HG03097 (cell line): ENCODE results near the gene IL4I1.

ENCODE experiments used
- ATAC-seq: cut with Tn5 transposase; IDR thresholded peaks from one replicate; pipeline ENCODE4 v1.9.1; 2021; ENCODE audit not compliant: unreplicated experiment, low FRiP score

IL4I1 gene

DNA sequence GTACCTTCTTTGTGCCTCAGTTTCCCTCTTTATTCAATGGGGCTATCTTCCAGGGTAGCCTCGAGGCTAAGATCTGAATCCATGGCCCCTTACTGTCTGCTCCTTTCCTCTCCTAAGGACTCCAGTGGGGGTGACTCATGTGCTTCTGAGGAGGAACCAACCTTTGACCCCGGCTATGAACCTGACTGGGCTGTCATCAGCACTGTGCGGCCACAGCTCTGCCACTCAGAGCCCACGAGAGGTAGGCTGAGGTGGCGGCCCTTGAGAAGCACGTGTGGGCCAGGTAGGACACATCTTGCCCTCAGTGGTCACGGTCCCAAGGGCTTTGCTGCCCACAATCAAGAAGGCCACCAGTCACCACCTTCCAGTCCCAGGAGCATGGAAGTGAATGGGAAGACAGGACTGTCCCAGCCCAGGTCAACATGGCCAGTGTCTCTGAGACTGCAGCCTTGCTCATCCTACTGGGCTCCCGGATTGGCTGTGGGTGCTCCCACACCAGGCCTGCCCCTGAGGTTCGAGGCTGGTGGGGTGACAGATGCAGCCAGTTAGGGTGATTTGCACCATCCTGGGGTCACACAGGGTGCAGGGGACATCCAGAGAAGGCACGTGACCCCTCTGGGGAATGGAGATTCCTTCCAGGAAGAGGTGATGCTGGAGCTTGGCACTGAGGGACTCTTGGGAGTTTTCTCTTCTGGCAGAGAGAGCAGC, 16.4 kb downstream of the IL4I1 start:
- no peak for ATAC-seq

DNA sequence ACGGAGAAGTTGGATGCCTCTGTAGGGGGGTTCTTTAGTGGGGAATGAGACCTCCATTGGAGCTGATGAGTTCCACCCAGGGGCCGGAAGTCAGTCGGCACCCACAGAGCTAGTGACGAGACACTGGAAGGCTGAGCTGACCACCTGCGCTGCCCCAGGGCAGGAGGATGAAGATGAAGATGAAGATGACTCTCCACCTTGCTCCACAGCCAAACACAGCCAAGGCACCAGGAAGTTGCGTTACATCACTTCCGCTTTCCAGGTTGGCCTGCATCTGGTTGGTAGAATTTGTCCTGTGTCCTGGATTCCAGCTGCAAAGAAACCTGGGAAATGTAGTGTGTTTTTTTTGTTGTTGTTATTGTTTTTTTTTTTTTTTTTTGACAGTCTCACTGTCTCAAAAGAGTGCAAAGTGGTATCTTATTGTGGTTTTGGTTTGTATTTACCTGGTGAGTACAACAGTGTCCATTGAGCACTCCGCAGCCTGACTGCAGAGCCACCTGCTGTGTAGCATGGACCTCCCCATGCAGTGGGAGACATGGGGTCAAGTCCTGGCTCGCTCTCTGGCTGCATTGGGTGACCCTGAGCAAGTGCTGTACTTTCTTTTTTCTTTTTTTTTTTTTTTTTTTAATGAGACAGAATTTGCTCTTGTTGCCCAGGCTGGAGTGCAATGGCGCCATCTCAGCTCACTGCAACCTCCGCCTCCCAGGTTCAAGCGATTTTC, 17.3 kb downstream of the IL4I1 start:
- ATAC-seq = no peak

DNA sequence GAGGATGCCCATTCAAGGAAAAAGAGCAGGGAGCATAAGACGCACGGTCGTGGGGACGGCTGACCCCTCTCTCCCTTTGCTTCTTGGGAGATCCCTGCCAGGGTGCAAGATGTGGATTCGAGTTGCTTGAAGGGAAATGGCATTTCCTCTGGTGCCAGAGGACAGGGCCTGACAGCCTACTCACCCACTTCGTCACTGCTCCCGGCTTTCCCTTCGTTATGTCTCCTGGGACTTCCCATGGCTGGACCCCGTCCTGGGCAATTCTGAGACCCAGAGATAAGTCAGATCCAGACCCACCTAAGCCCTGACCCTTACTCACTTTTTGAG, 18.0 kb downstream of the IL4I1 start:
- no peak for ATAC-seq

DNA sequence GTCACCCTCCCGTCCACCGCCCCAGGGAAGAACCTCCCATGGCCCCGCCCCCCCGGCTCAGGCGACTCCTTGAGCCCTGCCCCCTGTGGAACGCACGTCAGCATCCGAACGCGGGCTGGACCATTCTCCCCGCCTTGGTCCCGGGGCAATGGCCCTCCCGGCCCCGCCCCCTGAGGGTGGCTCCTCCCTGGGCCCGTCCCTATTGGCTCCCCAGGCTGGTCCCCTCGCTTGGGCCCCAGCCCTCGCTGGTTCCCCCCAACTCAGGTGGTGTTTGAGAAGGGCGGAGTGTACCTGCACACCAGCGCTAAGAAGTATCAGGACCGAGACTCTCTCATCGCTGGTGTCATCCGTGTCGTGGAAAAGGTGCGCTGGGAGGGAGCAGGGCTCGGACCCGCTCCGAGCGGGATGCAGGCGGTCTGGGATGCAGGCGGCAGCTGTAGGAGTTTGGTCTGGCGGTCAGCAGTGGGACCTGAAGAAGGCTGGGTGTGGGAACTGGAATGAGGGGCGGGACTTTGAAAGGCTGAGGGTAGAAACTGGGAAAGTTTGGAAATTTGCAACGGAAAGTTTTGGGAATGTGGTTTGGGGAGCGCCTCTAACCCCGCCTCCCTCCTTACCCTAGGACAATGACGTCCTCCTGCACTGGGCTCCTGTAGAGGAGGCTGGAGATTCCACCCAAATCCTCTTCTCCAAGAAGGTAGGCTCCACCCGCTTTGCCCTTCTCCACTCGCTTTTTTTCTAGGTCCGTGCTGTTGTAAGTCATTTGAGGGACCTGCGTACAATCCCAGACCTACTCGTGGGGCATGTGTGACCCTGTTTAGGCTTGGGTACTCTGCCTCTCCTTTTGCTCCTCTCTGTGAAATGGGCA, 18.6 kb downstream of the IL4I1 start:
- peak; percentile 34 for ATAC-seq

DNA sequence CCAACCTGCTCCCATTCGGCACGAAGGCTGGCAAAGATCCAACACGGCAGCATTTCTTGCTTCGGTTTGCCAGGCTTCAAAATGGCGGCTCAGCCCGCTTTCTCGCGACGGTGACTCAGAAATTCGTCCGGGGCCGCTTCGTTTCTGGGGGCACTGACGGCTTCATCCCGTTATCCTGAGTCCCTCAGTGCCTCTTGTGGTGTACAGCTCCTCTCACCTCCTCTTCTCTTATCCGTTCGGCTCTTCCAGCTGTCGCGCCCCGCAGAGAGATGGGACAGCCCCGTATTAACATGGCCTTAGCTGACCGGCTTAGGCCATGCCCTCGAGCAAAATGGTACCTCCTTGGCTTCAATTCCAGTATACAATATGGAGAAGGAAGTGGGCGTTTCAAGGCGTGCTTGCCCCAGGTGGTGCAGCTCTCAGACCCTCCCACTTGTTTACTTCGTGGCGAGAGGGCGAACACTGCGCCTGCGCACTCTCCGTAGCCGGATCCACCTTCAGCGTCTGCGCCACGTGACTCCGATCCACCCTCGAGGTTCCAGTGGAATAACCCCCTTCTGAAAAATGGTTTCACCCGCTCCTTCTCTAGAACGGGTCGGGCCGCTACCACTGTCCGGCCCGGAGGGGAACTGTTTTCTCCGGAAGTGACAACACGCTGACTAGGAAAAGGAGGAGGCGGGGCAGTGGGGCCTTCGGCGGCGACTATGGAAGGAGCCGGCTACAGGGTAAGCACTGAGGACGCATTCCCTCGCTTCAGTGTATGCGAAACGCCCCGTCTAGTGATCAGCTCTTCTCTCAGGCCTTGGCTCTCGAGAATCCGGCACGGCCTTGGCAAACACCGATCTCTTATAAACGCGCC, 19.4 kb downstream of the IL4I1 start, which contains the start of the genes AKT1S1 and TBC1D17:
Gene AKT1S1, minus strand, starts transcription at position 336 of the 859 bp plus-strand sequence. CDS start 4,060 bp downstream, outside the sequence.
Gene TBC1D17, plus strand, starts transcription at position 683 of the 859 bp plus-strand sequence. Its CDS starts 22 bp downstream, at position 705.
- ATAC-seq = peak; percentile 59

DNA sequence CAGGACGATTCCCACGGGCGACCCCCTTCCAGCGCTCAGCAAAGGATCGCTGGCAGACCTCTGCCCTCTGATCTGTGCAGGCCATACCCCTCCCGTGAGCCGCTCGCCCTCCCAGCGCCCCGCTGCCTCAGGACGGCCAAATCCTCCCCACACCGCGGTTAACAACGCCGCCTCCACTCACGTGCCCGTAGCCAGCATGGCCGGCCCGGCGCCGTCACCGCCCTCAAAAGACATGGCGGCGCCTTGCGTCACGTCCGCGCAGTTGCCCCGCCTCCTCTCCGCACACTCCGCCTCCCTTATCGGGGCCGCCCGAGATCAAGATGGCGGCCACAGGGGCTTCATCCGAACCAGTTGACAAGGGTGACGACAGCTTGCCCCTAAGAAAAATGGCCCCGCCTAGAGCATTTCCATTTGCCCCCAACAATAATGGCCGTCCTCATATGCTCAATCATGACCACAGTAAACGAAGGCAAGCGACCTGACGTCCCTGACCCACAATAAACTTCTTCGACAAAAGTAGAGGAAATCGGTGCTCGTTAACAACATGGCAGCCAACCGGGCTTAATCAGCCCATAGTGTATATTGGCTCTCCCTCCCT, 20.2 kb downstream of the IL4I1 start:
- peak; percentile 39 for ATAC-seq

DNA sequence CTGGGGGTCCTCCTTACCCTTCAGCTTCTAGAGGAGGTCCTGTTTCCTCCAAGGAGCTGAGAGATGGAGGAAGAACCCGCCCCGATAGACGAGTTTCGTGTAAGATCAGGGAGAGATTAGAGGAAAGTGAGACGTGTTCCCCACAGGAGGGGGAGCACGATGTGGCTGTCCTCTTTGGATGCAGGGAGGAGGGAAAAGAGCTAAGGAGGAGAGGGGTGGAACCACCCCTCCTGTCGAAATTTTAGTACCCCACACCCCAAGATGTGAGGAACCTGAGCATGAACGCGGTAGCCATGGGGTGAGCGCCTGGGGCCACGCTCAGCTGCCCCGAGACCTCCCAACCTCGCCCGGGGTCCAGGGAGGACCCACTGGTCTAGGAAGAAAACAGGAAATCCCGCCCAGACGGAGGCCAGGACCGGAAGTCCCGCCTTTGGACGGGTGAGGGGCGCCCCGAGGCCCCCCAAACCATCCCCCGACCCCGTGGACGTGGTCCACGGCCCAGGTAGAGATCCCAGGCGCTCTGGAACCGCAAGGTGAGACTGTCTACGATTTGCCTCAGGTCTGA, 20.7 kb downstream of the IL4I1 start:
- ATAC-seq = no peak

DNA sequence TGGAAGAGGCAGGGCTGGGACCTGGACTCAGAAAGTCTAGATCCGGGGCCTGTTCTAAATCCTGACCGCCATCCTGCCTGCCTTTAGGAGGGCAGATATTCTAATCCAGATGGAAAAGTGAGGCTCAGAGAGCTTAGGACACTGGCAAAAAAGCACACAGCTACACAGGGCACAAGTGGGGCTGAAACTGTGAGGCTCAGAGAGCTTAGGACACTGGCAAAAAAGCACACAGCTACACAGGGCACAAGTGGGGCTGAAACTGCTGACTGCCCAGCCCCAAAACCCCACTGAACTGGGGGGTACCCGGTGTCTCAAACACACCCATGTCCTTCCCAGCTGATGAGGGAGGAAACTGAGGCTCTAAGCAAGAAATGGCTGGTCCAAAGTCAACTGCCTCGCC, 21.5 kb downstream of the IL4I1 start:
- ATAC-seq = no peak

DNA sequence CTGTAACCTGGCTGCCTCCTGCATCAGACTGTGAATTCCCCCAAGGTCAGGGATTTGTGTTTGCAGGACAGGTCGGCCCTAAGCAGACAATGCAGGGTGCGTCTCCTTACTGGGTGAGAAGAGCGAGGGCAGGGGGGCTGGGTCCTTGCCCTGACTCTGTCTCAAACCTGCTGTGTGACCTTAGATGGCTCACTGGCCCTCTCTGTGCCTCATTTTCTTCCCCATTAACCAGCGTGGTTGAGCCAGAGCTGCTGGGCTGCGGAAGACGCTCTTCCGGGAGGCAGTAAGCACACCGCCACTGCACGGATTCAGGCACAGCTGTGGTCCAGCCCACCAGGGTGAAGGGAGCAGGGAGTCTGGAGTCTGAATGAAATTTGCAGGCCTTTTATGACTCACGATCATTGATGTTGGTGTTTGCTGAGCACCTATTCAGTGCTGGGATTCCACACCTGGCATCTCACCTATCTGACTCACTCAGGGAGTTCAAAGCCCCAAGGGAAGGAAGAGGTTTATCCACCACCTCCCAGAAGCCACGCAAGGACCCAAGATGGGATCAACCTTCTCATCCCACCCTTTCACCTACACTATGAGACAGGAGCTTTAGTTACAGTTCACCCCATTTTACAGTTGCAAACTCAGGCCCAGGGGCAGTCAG, 22.1 kb downstream of the IL4I1 start:
- no peak for ATAC-seq

DNA sequence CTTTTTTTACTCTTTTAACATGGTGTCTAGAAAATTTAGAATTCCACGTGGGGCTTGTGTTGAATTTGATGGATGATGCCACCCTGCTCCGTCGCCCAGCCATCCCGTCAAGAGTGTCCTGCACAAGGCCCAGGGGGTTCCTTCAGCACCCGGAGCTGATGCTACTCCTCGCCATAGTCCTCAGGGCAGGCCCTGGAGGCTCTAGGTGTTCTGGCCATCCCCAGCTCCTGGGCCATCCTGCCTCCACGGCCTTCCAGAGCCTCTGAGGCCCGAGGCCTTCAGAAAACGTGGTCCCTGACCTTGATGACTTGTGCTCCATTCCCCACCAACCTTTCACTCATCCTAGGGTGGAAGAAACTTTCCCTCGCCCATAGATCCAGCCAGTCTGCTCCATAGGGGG, 22.9 kb downstream of the IL4I1 start:
- no peak for ATAC-seq

DNA sequence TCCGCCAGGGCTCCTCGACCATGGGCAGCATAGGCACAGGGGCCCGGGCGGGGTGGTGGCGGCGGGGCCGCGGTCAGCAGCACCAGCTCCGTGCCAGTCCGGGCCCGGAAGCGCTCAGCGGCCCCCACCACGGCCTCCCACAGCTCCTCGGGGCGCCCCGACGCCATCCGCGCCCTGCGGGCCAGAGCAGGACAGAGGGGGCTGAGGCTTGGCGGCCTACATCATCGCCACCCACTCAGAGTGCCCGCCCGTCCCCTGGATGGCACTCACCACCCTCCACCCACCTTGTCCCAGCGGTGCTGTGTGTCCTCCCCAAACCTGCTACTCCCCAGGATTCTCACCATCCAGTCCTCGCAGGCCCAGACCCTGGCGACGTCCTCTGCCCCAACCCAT, 23.6 kb downstream of the IL4I1 start:
- no peak for ATAC-seq

DNA sequence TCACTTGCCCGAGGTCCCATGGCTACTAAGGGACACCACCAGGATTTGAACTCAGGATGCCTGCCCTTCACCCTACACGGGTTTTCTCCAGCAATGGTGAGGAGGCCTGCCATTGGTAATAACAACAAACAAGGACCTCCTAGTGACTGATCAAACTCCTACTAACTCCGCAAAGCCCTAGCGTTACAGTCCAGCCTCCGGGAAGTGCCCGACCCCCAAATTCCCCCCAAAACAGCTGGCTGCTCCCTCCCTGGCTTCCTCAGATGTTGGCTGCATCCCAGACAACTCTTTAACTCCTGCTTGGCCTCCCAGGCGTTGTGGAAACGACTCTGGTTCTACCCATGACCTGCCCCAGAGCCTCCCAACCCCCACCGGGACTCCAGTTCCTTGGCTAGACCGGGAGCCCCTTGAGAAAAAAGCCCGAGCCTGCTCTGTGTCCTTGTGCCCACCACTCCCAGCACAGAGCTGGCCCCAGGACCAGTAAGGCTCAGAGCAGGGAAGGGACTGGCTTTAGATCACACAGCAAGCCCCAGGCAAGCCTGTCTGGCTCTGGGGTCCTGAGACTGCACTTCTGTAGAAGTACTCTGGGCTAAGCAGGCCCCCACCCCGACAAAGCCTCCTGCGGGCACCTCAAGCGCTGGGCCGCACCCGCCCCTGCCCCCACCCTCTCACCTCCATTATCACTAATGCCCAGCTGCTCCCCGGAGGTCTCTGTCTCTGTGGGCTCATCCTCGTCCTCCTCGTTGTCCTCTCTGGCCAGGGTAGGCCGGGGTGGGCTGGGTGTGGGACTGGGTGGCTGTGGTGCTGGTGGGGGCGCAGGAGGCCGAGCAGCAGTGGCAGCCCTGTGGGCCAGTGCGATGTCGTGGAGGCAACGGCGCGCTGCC, 24.2 kb downstream of the IL4I1 start:
- no peak for ATAC-seq

DNA sequence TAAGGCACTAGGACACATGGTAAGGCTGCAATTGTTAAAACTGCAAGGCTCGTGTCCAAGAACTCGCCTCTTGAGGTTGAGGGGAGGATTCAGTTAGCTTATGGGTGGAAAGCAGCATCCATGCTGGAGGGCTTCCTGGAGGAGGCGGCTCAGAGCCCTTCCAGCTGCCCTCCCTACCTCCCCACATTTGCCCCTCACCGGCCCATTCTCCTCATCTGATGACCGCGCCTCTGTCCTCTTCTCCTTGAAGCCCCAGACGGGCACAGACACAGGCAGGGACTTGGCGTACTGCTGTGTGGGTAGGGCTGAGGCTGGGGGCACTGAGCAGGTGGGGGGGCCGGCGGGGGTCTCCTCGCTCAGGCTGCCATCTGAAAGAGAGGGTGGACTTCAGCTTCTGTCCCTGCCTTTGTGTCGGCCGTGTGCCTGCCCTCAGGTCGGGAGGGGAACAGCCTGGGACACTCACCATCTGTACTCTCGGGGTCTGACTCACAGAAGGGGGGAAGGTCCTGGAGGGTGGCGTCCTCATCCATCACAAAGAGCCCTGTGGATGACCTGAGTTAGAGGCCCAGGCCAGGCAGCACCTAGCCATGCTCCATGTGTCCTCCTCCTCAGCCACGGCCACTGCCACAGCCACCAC, 25.2 kb downstream of the IL4I1 start:
- ATAC-seq = no peak

DNA sequence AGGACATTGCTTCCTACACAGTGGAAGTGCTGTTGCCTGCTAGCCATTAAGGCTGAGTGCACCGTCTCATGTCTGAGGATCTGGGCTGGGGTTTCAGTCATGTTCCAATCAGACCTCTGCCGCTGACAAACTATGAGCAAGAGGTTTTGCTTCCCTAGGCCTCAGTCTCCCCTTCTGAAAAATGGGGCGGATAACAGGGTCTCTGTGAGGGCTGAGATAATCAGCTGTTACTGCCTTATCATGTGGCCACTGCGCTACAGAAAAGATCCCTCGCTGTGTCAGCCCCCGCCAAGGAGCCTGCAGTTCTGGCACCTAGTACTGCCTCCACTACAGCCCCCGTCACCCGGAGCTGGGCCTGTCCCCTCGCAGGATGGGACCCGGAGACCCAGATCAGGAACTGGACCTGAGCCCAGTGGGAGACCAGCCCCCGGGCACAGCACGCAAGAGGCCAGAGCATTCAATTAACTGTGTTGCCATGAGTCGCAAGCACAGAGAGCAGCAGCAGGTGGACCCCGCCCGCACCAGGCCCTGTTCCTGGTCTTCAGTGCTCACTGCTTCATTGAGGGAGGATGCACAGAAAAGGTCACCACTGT, 26.3 kb downstream of the IL4I1 start:
- ATAC-seq = no peak

DNA sequence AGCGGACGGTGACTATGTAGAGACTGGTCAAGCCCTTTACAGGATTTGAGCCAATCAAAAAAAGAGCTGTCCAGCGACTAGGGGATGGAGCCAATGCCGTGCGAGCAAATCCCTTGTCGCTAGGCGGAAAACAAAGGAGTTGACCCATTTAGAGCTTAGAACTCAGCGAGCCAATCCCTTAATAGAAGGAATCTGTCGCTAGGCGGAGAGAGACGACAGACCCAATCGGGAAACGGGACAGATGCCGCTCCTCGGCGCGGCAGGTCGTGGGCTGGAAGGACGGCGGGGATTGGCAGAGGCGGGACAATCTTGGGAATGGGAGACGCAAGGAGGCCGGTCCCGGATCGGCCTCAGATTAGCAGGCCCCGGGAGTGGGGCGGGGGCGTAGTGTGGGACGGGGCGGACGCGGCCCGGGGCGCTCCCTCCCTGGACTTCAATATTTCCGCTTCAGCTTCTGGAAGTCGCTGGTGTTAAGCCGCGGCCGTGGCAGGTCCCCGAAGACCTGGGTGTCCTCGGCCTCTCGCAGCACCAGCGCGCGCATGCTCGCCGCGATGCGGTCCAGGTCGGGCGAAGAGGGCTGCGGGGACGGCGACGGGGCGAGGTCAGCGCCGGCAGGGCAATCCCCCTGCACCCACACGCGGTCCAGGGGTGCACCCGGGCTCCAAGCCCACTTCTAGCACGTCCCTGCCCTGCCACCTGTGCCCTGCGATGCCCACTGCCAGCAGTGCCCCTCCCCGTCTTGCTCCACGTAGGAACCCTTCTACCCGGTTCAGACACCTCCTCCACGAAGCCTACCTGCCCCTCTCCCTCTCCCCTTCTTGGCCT, 27.0 kb downstream of the IL4I1 start:
- ATAC-seq = peak; percentile 62

DNA sequence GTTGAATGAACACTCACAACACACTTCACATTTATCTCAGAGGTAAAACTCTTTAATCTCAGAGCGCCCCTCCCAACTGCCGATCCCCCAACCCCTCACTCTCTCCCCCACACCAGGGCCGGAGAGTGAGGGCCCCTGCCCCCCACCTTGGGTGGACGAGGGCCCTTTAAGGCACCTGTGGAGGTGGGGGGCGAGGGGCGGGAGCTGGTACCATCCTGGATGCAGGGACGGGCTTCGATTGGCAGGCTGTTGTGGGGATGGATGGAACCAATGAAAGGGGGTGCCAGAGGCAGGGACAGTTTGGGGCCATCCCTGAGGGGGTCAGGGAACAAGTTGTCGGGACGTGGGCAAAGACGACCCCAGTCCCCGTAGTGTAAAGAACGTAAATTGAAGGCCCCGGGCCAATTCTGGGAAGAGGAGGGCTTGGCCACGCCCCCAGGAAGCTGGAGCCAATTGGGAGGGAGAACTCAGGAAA, 27.6 kb downstream of the IL4I1 start:
- peak; percentile 10 for ATAC-seq
